Stimulated activated naive CD4-positive, alpha-beta T cell (primary cell): ENCODE measurements around the gene FNDC3A.
"Not testable (repeated sequence)": the region's sequence is repeated elsewhere in the genome, so short reads cannot be mapped to it uniquely, and the experiment has no call there.

Source experiments
- DNase-seq, 6 experiments: peaks; one replicate each; lab custom pipeline; 2025; lab: John Stamatoyannopoulos, UW

The FNDC3A gene

GRCh38 chr13:48975101-48975855, 434 bp upstream of the FNDC3A start:
- DNase-seq, result peak in 5 of 6 experiments; percentile 65 to 93 (median 80)

- DNase-seq, result peak; percentile 70 to 89 (median 78)
Observed at GRCh38 chr13:48976576-48977285, 1.0 kb downstream of the FNDC3A start.

DNA sequence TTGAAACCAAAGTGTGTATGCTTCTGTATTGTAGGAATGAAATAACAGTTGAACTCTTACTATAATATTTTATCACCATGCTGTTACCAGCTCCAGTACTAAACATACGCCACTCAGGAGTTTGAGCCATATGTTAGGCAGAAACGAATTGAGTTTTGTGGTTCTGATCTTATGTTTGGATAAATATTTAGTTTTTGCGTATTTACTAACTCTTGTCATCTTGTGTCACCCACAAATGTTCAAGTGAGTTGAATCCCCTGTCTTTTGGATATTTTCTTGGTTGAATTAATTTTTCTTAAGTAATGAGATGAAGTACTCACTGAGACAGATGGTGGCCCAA, 1.5 kb downstream of the FNDC3A start:
- DNase-seq, result peak in 1 of 6 experiments; percentile 30

GRCh38 chr13:48977973-48978372, 2.3 kb downstream of the FNDC3A start:
- DNase-seq, result no peak

DNA sequence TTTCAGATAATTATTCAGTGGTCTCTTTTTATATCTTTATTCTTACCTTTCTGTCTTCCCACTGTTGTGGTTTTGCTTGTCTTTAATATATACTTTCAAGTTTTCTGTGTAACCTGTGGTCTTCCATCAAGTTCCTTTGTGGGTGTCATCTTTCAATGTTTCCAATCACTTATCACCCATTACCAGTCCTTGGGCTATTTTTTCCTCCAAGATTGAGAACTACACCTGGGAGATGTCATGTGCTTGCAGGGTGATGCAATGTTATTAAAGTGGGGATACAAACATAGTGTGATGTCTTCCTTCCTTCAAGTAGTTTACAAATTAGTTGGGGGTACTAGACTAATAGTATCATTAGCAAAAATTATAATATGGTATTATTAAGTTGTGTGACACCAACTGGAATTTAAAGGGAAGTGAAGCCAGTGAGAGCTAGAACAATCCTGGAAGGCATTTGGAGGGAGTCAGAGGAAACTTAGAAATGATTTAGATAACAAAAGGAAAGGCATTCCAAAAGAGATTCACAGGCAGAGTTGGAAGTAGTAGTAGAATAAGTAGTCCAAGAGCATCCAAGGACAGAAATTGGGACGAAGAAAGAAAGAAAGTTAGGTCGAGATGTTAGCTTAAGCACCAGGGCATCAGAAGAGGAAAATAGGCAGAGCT, 3.4 kb downstream of the FNDC3A start:
- no peak for DNase-seq

DNA sequence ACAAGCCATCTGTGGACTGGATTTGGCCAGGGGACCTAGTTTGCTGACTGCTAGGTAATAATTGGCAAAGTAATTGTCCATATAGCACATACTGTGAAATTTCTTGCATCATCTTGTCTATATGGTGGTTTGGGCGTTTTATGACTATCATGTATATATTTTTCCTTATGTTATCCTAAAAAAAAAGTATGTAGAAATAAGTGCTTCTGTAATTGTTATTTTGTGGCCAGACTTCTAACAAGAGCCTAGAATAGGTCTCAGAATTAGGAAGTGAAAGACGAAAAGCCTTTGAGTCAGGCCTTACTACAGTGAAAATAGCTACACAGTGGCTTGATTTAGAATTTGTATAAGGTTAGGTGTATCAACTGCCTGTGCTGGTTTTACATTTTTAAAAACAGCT, 4.2 kb downstream of the FNDC3A start:
- DNase-seq, result no peak

- DNase-seq, result no peak
Observed at GRCh38 chr13:48983331-48983730, 7.6 kb downstream of the FNDC3A start.

GRCh38 chr13:48985756-48986155, 10.0 kb downstream of the FNDC3A start:
- DNase-seq, result no peak

- DNase-seq, result no peak
Observed at GRCh38 chr13:48990900-48991299, 15.2 kb downstream of the FNDC3A start.

DNA sequence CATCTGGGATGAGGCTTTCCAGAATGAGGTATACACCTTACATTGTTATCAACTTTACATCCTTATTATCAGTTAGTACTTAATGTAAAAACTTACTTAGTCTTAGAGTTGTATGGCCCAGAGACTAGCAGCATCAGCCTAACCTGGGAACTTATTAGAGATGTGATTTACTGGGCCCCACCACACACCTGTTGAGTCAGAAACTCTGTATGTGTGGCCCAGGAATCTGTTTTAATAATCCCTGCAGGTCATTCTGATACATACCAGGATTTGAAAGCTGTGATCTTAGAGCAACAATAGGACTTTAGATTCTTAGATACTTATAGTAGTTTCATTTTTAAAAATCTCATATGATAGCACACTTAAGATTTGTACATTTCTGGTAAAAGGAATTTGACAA, 17.4 kb downstream of the FNDC3A start:
- no peak for DNase-seq

DNA sequence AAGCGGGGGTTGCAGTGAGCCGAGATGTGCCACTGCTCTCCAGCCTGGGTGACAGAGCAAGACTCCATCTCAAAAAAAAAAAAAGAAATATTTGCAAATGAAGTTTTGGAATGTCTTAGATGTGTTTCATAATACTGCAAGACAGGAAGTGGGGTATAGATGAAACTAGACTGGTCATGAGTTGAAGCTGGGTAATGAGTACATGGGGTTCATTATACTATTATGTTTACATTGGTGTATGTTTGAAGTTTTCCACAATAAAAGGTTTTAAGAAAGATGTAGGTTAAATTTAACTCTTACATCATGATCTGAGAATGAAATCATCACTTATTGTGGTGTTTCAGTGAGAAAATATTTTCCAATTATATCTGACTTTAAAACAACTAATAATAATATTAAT, 19.0 kb downstream of the FNDC3A start:
- DNase-seq, result no peak

DNA sequence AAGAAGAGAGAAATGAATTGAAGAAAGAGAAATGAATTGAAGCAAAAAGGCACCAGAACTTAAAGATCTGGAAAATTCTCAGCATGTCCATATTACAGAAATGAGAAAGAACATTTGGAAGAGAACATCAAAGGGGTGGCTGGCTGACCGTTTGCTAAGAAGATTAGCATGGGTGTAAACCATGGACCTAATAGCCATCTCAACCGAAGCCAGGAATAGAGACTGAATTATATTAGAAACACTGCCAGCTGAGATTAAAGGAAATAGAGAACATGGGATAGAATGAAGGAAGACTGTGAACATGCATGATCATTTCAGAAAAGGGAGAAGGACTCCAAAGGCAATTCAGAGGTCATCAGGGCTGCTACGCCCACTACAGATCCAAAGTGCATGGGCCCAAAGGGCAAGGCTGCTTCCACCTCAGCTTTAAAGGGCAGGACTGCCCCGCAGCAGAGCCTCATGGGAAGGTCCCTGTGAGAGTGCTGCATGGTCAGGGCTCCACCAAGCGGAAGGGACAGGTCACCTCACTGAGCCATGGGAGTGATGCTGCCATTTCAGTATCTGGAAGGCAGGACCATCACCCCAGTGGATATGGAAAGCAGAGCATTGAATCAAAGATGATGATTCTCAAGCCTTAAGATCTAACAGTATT, 23.1 kb downstream of the FNDC3A start:
- no peak for DNase-seq

- DNase-seq, result no peak
Observed at GRCh38 chr13:49000247-49000646, 24.5 kb downstream of the FNDC3A start.

- not testable (repeated sequence) for DNase-seq
Observed at GRCh38 chr13:49018986-49019635, 43.4 kb downstream of the FNDC3A start.

DNA sequence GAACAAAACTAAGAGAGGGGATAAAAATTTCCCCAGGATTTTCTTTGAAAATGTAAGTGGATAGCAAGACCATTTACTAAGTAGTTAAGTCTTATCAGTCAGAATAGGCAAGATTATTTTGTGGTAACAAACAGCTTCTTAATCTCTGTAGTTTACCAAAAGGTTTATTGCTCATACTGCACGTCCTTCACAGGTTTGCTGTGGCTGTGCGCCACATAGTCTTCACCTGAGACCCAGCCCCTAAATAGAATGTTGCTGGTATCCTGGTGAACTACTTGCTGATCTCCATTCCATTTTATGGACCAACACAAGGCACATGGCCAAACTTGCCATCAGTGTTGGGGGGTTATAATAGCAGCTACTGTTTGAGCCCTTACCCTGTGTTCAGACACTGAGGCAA, 44.6 kb downstream of the FNDC3A start:
- DNase-seq, result no peak

GRCh38 chr13:49020940-49021553, 45.3 kb downstream of the FNDC3A start:
- no peak for DNase-seq

- no peak for DNase-seq
Observed at GRCh38 chr13:49021953-49022352, 46.2 kb downstream of the FNDC3A start.

DNA sequence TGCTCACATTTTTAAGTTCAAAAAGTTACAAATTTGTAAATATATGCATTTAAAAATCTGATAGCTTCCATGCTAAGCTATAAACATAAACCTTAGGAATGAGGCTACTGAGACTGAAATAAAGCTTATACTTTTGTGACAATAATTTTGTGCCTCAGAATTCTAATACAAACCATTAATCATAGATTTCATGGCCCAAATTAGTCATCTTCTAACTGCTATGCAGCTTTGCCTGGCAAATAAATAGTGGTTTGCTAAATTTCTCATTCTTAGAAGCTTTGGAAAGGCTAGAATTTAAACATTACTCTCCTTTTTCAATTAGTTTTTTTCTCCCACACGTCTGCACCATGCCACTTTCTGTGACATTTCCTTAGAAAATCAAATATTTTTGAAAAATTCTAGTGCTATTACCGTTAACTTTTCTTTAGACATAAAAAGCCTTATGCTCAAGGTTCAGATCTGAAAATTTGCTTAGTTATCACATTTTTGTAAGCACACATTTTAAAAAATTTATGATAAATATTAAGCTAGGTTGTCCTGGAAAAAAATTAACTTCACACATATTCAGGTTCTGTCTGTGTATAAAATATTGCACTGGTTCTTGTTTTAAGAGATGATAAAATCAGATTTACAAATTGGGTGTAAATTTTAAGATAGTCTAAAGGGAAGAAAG, 46.9 kb downstream of the FNDC3A start:
- DNase-seq, result no peak

- DNase-seq, result no peak
Observed at GRCh38 chr13:49023431-49023830, 47.7 kb downstream of the FNDC3A start.

- no peak for DNase-seq
Observed at GRCh38 chr13:49026851-49027250, 51.1 kb downstream of the FNDC3A start.

GRCh38 chr13:49029570-49029969, 53.9 kb downstream of the FNDC3A start:
- no peak for DNase-seq
